Stomach (tissue), 9 donors: ENCODE measurements around the gene SLC7A9. TPM values are rescaled to one million over a fixed set of nuclear protein-coding genes. Genes with fewer than 3 reads are reported as not detected.

Experiments
- DNase-seq, 2 donors: peaks; one replicate each; pipeline versions ENCODE4 v3.0.0 to v3.0.0-alpha.2; 2013 to 2019
- H3K27ac ChIP-seq, 5 donors: fragments of 200-600 bp in 4 of 5; sonication (generic) in 4 of 5; one replicate each; pipeline ENCODE4 v1.5.1; 2013 to 2019; ENCODE audit warnings: mild to moderate bottlenecking in 1 of 5, moderate library complexity in 1 of 5
- H3K27me3 ChIP-seq, 3 donors: fragments of 200-600 bp; sonication (generic); one replicate each; pipeline ENCODE4 v1.5.1; 2017 to 2019; ENCODE audit warnings: mixed run types in 1 of 3
- H3K36me3 ChIP-seq, 4 donors: fragments of 200-600 bp; sonication (generic); 1 replicate in 3 of 4; 2 replicates in 1 of 4; pipeline ENCODE4 v1.5.1; 2016 to 2019
- H3K4me1 ChIP-seq, 4 donors: fragments of 200-600 bp; sonication (generic); one replicate each; pipeline ENCODE4 v1.5.1; 2016 to 2019
- H3K4me3 ChIP-seq, 4 donors: fragments of 200-600 bp; sonication (generic) in 3 of 4; one replicate each; pipeline ENCODE4 v1.5.1; 2016 to 2019; ENCODE audit warnings: mild to moderate bottlenecking in 1 of 4
- H3K9me3 ChIP-seq, 4 donors: fragments of 200-600 bp; sonication (generic); one replicate each; pipeline ENCODE4 v1.5.1; 2016 to 2019
- CTCF ChIP-seq, 7 experiments: fragments of 450-650 bp in 4 of 7; fragments of 200-600 bp in 3 of 7; sonication (generic) in 3 of 7; IDR thresholded peaks; one replicate each; pipeline ENCODE4 v1.5.1; 2016 to 2019; ENCODE audit warnings: antibody characterized with exemption in 7 of 7, control low read depth in 2 of 7, mild to moderate bottlenecking in 1 of 7
- EP300 ChIP-seq: sonication (generic); formaldehyde crosslinking; IDR thresholded peaks from one replicate; pipeline ENCODE4 v1.6.1; 2017; ENCODE audit warnings: antibody characterized with exemption
- POLR2A ChIP-seq, 4 donors: fragments of 450-650 bp; IDR thresholded peaks; one replicate each; pipeline ENCODE4 v1.6.1; 2016; ENCODE audit warnings: antibody characterized with exemption in 4 of 4, control low read depth in 2 of 4, mild to moderate bottlenecking in 1 of 4, moderate library complexity in 1 of 4
- POLR2AphosphoS5 ChIP-seq, 3 donors: sonication (generic); formaldehyde crosslinking; IDR thresholded peaks; one replicate each; pipeline ENCODE4 v1.6.1; 2016; ENCODE audit warnings: antibody characterized with exemption in 3 of 3
- WGBS, 5 donors: extraction: QIAGEN DNeasy Blood & Tissue Kit in 3 of 5; methylation state at CpG; one replicate each; pipeline versions ENCODE4 v1.1.5 to v1.1.7; 2013 to 2018; 5-methylcytosine and 5-hydroxymethylcytosine counted together
- intact Hi-C: fragments of 100-400 bp; cut with DNase I; formaldehyde crosslinking; loops from one replicate; pipeline ENCODE4 v1.15.1; 2023; ENCODE audit warnings: low total_unique reads
- polyA plus RNA-seq, 3 donors: library from polyadenylated mRNA; stranded (reverse); fragments of 200-250 nt; gene quantifications; one replicate each; pipeline ENCODE4 v1.2.3, GENCODE V29; 2013
- total RNA-seq, 5 donors: library from RNA; depleted of rRNA; stranded (reverse); fragments of >200 nt; gene quantifications; one replicate each; pipeline versions ENCODE4 v1.1.0 to v1.2.3, GENCODE V29; 2014 to 2016
- donor health status: healthy with polysubstance abuse.
- donor health status: Bipolar disorder and iron deficiency.
- donor health status: healthy.

The SLC7A9 gene
- total and polyA plus RNA-seq, 8 donors: 0.58 to 2.4 TPM; not detected in 6

GRCh38 chr19:32908641-32909190 is 39.1 kb upstream of the SLC7A9 start:
- H3K4me3 ChIP-seq: no peak overlapping the region
- H3K4me1 ChIP-seq: no peaks in the 10 kb centered on the region
- 87 to 98% (median 90%) methylated on average over 7 of the region's 7 CpGs for WGBS, 5 donors
- peaks cover 0 to 6% (median 0%) of the 10 kb centered on the region in 4 donors for H3K9me3 ChIP-seq
- no peaks in the 10 kb centered on the region for H3K27me3 ChIP-seq
- no peak for DNase-seq
- TF ChIP-seq POLR2A (IDR thresholded peaks at IDR 0.05) (no peak), POLR2AphosphoS5 (IDR thresholded peaks at IDR 0.05) (no peak), CTCF (IDR thresholded peaks at IDR 0.05) (no peak), EP300 (no peak)
- no peak overlapping the region for H3K27ac ChIP-seq
- peaks cover 4 to 79% (median 42%) of the 10 kb centered on the region in 4 donors for H3K36me3 ChIP-seq
- intact Hi-C loops: no loop called here

DNA sequence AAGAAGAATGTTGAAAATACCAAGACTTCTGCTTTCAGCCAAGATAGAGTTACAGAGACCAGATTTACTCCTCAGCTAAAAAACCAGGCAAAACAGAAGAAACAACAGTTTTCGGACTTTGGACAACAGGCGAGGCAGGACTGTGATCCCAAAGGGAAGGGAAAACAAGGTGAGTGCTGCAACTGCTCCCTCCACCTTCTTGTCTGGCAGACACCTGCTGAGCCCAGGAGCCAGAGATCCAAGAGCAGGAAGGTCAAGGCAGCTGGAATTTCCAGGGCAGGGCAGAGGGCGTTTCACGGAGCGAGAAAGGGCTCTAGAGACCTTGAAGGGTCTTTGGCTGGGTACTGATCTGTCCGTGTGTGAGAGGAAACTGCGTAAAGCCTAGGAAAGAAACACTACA is 32.9 kb upstream of the SLC7A9 start:
- Histone ChIP-seq H3K36me3 (peaks cover 0 to 79% (median 49%) of the 10 kb centered on the region in 4 donors), H3K9me3 (peaks cover 0 to 6% (median 0%) of the 10 kb centered on the region in 4 donors), H3K4me3 (no peak overlapping the region), H3K4me1 (no peaks in the 10 kb centered on the region), H3K27ac (no peak overlapping the region), H3K27me3 (no peaks in the 10 kb centered on the region)
- intact Hi-C loops: no loop called here
- WGBS, 5 donors: 67 to 84% (median 81%) methylated on average over 7 of the region's 7 CpGs
- DNase-seq: peak in 1 of 2 donors; percentile 10
- TF ChIP-seq POLR2A (IDR thresholded peaks at IDR 0.05) (no peak), EP300 (no peak), POLR2AphosphoS5 (IDR thresholded peaks at IDR 0.05) (no peak), CTCF (IDR thresholded peaks at IDR 0.05) (no peak)

DNA sequence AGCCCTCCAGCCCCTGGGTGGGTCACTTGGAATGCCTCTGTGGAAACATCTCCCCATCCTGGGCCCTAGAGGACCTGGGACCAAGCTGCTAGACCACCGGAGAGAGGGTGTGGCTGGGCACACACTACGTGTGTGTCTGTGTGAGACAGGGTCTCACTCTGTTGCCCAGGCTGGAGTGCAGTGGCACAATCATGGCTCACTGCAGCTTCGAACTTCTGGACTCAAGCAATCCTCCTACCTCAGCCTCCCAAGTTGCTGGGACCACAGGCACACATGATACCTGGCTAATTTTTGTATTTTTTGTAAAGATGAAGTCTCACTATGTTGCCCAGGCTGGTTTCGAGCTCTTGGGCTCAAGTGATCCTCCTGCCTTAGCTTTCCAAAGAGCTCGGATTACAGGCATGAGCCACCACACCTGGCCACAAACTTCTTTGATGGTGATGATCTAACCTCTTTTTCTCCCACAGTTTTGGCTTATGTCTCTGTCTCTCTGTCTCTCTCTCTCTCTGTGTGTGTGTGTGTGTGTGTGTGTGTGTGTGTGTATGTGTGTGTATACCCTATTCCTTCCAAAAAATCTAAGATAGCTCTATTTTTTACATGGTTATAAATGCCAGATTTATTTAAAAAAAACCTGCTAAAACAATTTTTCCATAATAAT is 32.1 kb upstream of the SLC7A9 start:
- H3K9me3 ChIP-seq: peaks cover 0 to 6% (median 0%) of the 10 kb centered on the region in 4 donors

More for the DNA sequence above, 32.1 kb upstream of the SLC7A9 start:
- Histone ChIP-seq H3K36me3 (peaks cover 0 to 79% (median 49%) of the 10 kb centered on the region in 4 donors), H3K27ac (no peak overlapping the region), H3K27me3 (no peaks in the 10 kb centered on the region), H3K4me1 (no peaks in the 10 kb centered on the region), H3K4me3 (no peak overlapping the region)
- intact Hi-C loops: no loop called here
- 82 to 95% (median 86%) methylated on average over 3 to 5 of the region's 5 CpGs for WGBS, 5 donors
- DNase-seq: no peak
- TF ChIP-seq POLR2AphosphoS5 (IDR thresholded peaks at IDR 0.05) (no peak), EP300 (no peak), POLR2A (IDR thresholded peaks at IDR 0.05) (no peak), CTCF (IDR thresholded peaks at IDR 0.05) (no peak)
